HCT116 (cell line): ENCODE measurements around the gene ARHGEF19. TPM values are rescaled to one million over a fixed set of nuclear protein-coding genes. Genes with fewer than 3 reads are reported as not detected.

Experiments
- ATAC-seq: fragments of 200-7000 bp; cut with Tn5 transposase; 2 replicates; pipeline ENCODE4 v1.9.1; 2020; ENCODE audit warnings: mild to moderate bottlenecking, moderate library complexity
- BruUV-seq: library from RNA; stranded (reverse); fragments of 400-500 nt; replicated peaks from 2 replicates; lab custom pipeline; 2021; lab: Mats Ljungman, UMichigan
- CTCF ChIA-PET: fragments of 300-600 bp; sonication (Branson Sonifier 250); formaldehyde crosslinking; loops from one replicate; lab custom pipeline; 2021; ENCODE audit warnings: antibody characterized with exemption; lab: Charles Lee
- POLR2A ChIA-PET: fragments of 300-600, 350-600 bp; sonication (Branson Sonifier 250); formaldehyde crosslinking; loops from one replicate; lab custom pipeline; 2021; ENCODE audit warnings: antibody characterized with exemption; lab: Charles Lee
- RAD21 ChIA-PET, 2 experiments: fragments of 300-600 bp; sonication (Branson Sonifier 250); formaldehyde crosslinking; loops; one replicate each; lab custom pipeline; 2023; ENCODE audit warnings: low total read pairs in 2 of 2; ENCODE audit not compliant: uncharacterized antibody in 2 of 2, unreplicated experiment in 2 of 2, low non-redundant PET in 1 of 2; lab: Charles Lee
- DNase-seq: peaks from one replicate; pipeline ENCODE4 v3.0.0-alpha.2; 2010; ENCODE audit warnings: low read depth, low spot score
- H2AFZ ChIP-seq: fragments of 200-600 bp; shearing (Covaris generic), sonication (generic); 2 replicates; pipeline ENCODE4 v1.6.1; 2017; ENCODE audit warnings: low read depth, mixed run types, mixed read lengths, antibody characterized with exemption, low read length; ENCODE audit not compliant: poor library complexity, severe bottlenecking
- H3K27ac ChIP-seq: 2 replicates; pipeline ENCODE4 v1.5.1; 2012; ENCODE audit warnings: low read depth, low read length
- H3K27me3 ChIP-seq: fragments of 200-600 bp; sonication (generic); 2 replicates; pipeline ENCODE4 v1.6.1; 2016; ENCODE audit warnings: mixed run types, low read length, mixed read lengths; ENCODE audit not compliant: insufficient read depth
- H3K36me3 ChIP-seq, 2 experiments: fragments of 200-500 bp in 1 of 2; fragments of 200-600 bp in 1 of 2; sonication (Bioruptor generic) in 1 of 2; sonication (generic) in 1 of 2; 2 replicates each; pipeline versions ENCODE4 v1.5.1 to v1.6.1; 2014 to 2016; ENCODE audit warnings: low read length in 2 of 2, inconsistent platforms in 1 of 2, mixed read lengths in 1 of 2, mixed run types in 1 of 2; ENCODE audit not compliant: insufficient read depth in 2 of 2, control insufficient read depth in 1 of 2
- H3K4me1 ChIP-seq, 2 experiments: fragments of 200-600 bp in 1 of 2; sonication (generic) in 1 of 2; 2 replicates each; pipeline versions ENCODE4 v1.5.1 to v1.6.1; 2012 to 2017; ENCODE audit warnings: low read length in 2 of 2, inconsistent platforms in 1 of 2, mild to moderate bottlenecking in 1 of 2, mixed read lengths in 1 of 2, mixed run types in 1 of 2, moderate library complexity in 1 of 2; ENCODE audit not compliant: insufficient read depth in 2 of 2, control insufficient read depth in 1 of 2
- H3K4me2 ChIP-seq: fragments of 200-600 bp; sonication (generic); 2 replicates; pipeline ENCODE4 v1.6.1; 2017; ENCODE audit warnings: mixed run types, low read length, mixed read lengths
- H3K4me3 ChIP-seq, 2 experiments: fragments of 200-600 bp in 1 of 2; sonication (generic) in 1 of 2; replicated peaks in 1 of 2; 2 replicates each; pipeline ENCODE4 v1.5.1; 2011 to 2016; ENCODE audit warnings: low read length in 2 of 2, control low read depth in 1 of 2, low read depth in 1 of 2, mild to moderate bottlenecking in 1 of 2, mixed read lengths in 1 of 2, mixed run types in 1 of 2
- H3K79me2 ChIP-seq: fragments of 200-600 bp; sonication (generic); 2 replicates; pipeline ENCODE4 v1.6.1; 2017; ENCODE audit warnings: mild to moderate bottlenecking, mixed run types, low read length, moderate library complexity, mixed read lengths; ENCODE audit not compliant: insufficient read depth
- H3K9ac ChIP-seq: fragments of 200-600 bp; sonication (generic); 2 replicates; pipeline ENCODE4 v1.6.1; 2016; ENCODE audit warnings: low read length, mixed read lengths
- H3K9me2 ChIP-seq: fragments of 200-600 bp; sonication (generic), shearing (Covaris generic); 2 replicates; pipeline ENCODE4 v1.6.1; 2017; ENCODE audit warnings: mixed run types, mild to moderate bottlenecking, moderate library complexity; ENCODE audit not compliant: insufficient read depth
- H3K9me3 ChIP-seq, 2 experiments: fragments of 200-500 bp in 1 of 2; fragments of 200-600 bp in 1 of 2; sonication (Bioruptor generic) in 1 of 2; sonication (generic) in 1 of 2; 2 replicates each; pipeline ENCODE4 v1.6.1; 2014 to 2017; ENCODE audit warnings: low read length in 2 of 2, mixed read lengths in 2 of 2, inconsistent platforms in 1 of 2, low read depth in 1 of 2, mild to moderate bottlenecking in 1 of 2, mixed run types in 1 of 2, moderate library complexity in 1 of 2; ENCODE audit not compliant: control insufficient read depth in 1 of 2, insufficient read depth in 1 of 2
- H4K20me1 ChIP-seq: fragments of 200-600 bp; sonication (generic), shearing (Covaris generic); 2 replicates; pipeline ENCODE4 v1.6.1; 2017; ENCODE audit warnings: mixed run types, mild to moderate bottlenecking, moderate library complexity; ENCODE audit not compliant: insufficient read depth
- CBX3 ChIP-seq: IDR thresholded peaks from 2 replicates; pipeline ENCODE4 v1.6.1; 2012; ENCODE audit warnings: low read depth
- EZH2 ChIP-seq: fragments of 200-600 bp; sonication (generic); IDR thresholded peaks from 2 replicates; pipeline ENCODE4 v1.6.1; 2017; ENCODE audit warnings: antibody characterized with exemption, mixed run types
- EZH2phosphoT487 ChIP-seq: fragments of 200-600 bp; IDR thresholded peaks from 2 replicates; pipeline ENCODE4 v1.6.1; 2018; ENCODE audit warnings: antibody characterized with exemption, borderline replicate concordance
- FOSL1 ChIP-seq: IDR thresholded peaks from 2 replicates; pipeline ENCODE4 v1.6.1; 2012; ENCODE audit warnings: low read depth
- POLR2A ChIP-seq: IDR thresholded peaks from 2 replicates; pipeline ENCODE4 v1.7.0; 2011; ENCODE audit warnings: borderline replicate concordance; ENCODE audit not compliant: insufficient read depth, insufficient read length; ENCODE audit errors: extremely low read depth
- POLR2AphosphoS5 ChIP-seq: IDR thresholded peaks from 2 replicates; pipeline ENCODE4 v1.6.1; 2011; ENCODE audit warnings: mild to moderate bottlenecking, low read depth, low read length, moderate library complexity
- SIN3A ChIP-seq: IDR thresholded peaks from 2 replicates; pipeline ENCODE4 v1.6.1; 2012; ENCODE audit warnings: low read depth
- SRF ChIP-seq: IDR thresholded peaks from 2 replicates; pipeline ENCODE4 v1.6.1; 2012; ENCODE audit warnings: low read depth
- TCF7L2 ChIP-seq: IDR thresholded peaks from 2 replicates; pipeline ENCODE4 v1.7.0; 2011; ENCODE audit warnings: borderline replicate concordance, inconsistent platforms; ENCODE audit not compliant: insufficient read depth, insufficient read length; ENCODE audit errors: extremely low read depth
- YY1 ChIP-seq: IDR thresholded peaks from 2 replicates; pipeline ENCODE4 v1.6.1; 2011; ENCODE audit warnings: low read length, low read depth, moderate library complexity, mild to moderate bottlenecking; ENCODE audit not compliant: insufficient replicate concordance; ENCODE audit errors: extremely low read depth
- ZNF274 ChIP-seq: fragments of 200-500 bp; sonication (Bioruptor generic); IDR thresholded peaks from 2 replicates; pipeline ENCODE4 v1.6.1; 2014; ENCODE audit warnings: mild to moderate bottlenecking, low read depth, low read length, inconsistent platforms
- intact Hi-C: fragments of 100-400 bp; cut with micrococcal nuclease; formaldehyde crosslinking; loops from 2 replicates; pipeline ENCODE4 v1.10.0; 2022
- total RNA-seq: library from RNA; stranded (reverse); gene quantifications from one replicate; pipeline ENCODE4 v1.2.1, GENCODE V29; 2021; ENCODE audit not compliant: unreplicated experiment
- TF ChIP-seq, protein P1 (sequence below): IDR thresholded peaks from 2 replicates; pipeline ENCODE4 v1.6.1; 2012
- TF ChIP-seq, protein P2 (sequence below): IDR thresholded peaks from 2 replicates; pipeline ENCODE4 v1.6.1; 2012; ENCODE audit warnings: low read depth
- TF ChIP-seq, protein P3 (sequence below): IDR thresholded peaks from 2 replicates; pipeline ENCODE4 v1.6.1; 2011; ENCODE audit warnings: mild to moderate bottlenecking, low read length, moderate library complexity; ENCODE audit not compliant: insufficient replicate concordance; ENCODE audit errors: extremely low read depth
- TF ChIP-seq, protein P4 (sequence below), 3 experiments: fragments of 200-600 bp in 1 of 3; sonication (generic) in 1 of 3; IDR thresholded peaks in 2 of 3; conservative IDR thresholded peaks in 1 of 3; 2 replicates each; pipeline ENCODE4 v1.5.1; 2012 to 2017; ENCODE audit warnings: low read depth in 2 of 3, low read length in 2 of 3, antibody characterized with exemption in 1 of 3, borderline replicate concordance in 1 of 3, control low read depth in 1 of 3, mild to moderate bottlenecking in 1 of 3, mixed read lengths in 1 of 3, mixed run types in 1 of 3, moderate library complexity in 1 of 3; ENCODE audit not compliant: insufficient read depth in 1 of 3

ARHGEF19 gene
- total RNA-seq, 1 experiment from 2014 or later = 59.7 TPM

DNA sequence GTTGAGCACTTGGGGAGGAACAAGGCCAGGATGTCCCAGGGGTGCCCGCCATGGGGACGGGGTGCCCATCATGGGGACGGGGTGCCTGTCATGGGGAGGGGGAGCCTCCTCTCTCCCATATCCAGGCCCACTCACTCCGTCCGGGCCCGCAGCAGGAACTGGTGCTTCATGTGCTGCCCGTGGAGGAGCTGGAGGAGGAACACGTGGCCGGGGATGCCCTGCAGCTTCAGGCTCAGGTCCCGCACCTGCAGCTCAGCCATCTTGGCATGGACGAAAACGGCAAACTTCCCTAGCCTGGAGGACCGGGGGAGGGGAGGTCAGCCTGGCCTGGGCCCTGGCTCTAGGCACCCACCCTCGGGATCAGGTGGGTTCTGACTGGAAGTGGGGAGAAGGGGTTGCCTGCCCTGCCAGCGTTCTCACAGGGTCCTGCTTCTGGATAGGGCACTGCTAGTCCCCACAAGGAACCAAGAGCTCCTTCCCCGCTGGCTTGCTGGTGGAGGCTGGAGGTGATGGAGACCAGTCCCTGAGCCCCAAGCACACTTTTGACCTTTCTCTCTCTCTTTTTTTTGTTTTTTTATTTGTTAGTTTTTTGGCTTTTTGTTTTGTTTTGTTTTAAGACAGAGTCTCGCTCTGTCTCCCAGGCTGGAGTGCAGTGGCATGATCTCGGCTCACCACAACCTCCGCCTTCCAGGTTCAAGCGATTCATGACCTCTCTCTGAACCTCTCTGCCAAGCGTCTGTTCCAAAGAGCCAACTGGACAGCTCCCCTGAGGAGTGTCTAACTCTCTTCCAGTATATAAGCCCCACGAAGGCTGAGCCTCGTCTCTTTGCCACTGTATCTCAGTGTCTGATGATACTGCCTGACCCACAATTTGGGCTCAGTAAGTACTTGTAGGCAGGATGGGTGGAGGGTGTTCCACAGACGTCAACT is 9.9 kb downstream of the ARHGEF19 start:
- no peak overlapping the region for H3K4me2 ChIP-seq
- H3K9ac ChIP-seq = no peak overlapping the region
- H2AFZ ChIP-seq = no peak overlapping the region
- RAD21 ChIA-PET = no interaction called here
- no peak for DNase-seq
- H3K36me3 ChIP-seq = peaks cover 26 to 27% of the 10 kb centered on the region in 2 experiments; a peak in 3 of 4 replicates
- H3K4me1 ChIP-seq = peaks cover 7 to 18% of the 10 kb centered on the region in 2 experiments
- no peak for ATAC-seq
- TF ChIP-seq FOSL1 (no peak), POLR2AphosphoS5 (no peak), SRF (no peak), EZH2 (no peak), CBX3 (no peak), ZNF274 (no peak), TCF7L2 (no peak), YY1 (no peak), SIN3A (no peak), EZH2phosphoT487 (no peak), POLR2A (no peak)
- TF ChIP-seq, protein P1, sequence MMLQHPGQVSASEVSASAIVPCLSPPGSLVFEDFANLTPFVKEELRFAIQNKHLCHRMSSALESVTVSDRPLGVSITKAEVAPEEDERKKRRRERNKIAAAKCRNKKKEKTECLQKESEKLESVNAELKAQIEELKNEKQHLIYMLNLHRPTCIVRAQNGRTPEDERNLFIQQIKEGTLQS = no peak
- TF ChIP-seq, protein P2, sequence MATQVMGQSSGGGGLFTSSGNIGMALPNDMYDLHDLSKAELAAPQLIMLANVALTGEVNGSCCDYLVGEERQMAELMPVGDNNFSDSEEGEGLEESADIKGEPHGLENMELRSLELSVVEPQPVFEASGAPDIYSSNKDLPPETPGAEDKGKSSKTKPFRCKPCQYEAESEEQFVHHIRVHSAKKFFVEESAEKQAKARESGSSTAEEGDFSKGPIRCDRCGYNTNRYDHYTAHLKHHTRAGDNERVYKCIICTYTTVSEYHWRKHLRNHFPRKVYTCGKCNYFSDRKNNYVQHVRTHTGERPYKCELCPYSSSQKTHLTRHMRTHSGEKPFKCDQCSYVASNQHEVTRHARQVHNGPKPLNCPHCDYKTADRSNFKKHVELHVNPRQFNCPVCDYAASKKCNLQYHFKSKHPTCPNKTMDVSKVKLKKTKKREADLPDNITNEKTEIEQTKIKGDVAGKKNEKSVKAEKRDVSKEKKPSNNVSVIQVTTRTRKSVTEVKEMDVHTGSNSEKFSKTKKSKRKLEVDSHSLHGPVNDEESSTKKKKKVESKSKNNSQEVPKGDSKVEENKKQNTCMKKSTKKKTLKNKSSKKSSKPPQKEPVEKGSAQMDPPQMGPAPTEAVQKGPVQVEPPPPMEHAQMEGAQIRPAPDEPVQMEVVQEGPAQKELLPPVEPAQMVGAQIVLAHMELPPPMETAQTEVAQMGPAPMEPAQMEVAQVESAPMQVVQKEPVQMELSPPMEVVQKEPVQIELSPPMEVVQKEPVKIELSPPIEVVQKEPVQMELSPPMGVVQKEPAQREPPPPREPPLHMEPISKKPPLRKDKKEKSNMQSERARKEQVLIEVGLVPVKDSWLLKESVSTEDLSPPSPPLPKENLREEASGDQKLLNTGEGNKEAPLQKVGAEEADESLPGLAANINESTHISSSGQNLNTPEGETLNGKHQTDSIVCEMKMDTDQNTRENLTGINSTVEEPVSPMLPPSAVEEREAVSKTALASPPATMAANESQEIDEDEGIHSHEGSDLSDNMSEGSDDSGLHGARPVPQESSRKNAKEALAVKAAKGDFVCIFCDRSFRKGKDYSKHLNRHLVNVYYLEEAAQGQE = no peak
- TF ChIP-seq, protein P3, sequence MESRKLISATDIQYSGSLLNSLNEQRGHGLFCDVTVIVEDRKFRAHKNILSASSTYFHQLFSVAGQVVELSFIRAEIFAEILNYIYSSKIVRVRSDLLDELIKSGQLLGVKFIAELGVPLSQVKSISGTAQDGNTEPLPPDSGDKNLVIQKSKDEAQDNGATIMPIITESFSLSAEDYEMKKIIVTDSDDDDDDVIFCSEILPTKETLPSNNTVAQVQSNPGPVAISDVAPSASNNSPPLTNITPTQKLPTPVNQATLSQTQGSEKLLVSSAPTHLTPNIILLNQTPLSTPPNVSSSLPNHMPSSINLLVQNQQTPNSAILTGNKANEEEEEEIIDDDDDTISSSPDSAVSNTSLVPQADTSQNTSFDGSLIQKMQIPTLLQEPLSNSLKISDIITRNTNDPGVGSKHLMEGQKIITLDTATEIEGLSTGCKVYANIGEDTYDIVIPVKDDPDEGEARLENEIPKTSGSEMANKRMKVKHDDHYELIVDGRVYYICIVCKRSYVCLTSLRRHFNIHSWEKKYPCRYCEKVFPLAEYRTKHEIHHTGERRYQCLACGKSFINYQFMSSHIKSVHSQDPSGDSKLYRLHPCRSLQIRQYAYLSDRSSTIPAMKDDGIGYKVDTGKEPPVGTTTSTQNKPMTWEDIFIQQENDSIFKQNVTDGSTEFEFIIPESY = no peak
- TF ChIP-seq, protein P4, sequence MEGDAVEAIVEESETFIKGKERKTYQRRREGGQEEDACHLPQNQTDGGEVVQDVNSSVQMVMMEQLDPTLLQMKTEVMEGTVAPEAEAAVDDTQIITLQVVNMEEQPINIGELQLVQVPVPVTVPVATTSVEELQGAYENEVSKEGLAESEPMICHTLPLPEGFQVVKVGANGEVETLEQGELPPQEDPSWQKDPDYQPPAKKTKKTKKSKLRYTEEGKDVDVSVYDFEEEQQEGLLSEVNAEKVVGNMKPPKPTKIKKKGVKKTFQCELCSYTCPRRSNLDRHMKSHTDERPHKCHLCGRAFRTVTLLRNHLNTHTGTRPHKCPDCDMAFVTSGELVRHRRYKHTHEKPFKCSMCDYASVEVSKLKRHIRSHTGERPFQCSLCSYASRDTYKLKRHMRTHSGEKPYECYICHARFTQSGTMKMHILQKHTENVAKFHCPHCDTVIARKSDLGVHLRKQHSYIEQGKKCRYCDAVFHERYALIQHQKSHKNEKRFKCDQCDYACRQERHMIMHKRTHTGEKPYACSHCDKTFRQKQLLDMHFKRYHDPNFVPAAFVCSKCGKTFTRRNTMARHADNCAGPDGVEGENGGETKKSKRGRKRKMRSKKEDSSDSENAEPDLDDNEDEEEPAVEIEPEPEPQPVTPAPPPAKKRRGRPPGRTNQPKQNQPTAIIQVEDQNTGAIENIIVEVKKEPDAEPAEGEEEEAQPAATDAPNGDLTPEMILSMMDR (IDR thresholded peaks at IDR 0.05 in 2 of 3, conservative IDR thresholded peaks at IDR 0.05 in 1 of 3; ENCODE audit: borderline replicate concordance in 1 of 3, insufficient read depth in 1 of 3, low read depth in 2 of 3, low read length in 2 of 3) = no peak
- BruUV-seq = no TSS peak
- POLR2A ChIA-PET = no interaction called here
- H3K4me3 ChIP-seq = no peak overlapping the region
- CTCF ChIA-PET = no interaction called here
- intact Hi-C loops = no loop called here
- peaks cover 9% of the 10 kb centered on the region; the same call in 1 of the 2 replicates for H3K79me2 ChIP-seq
- no peaks in the 10 kb centered on the region for H4K20me1 ChIP-seq
- no peak overlapping the region for H3K27ac ChIP-seq
- no peaks in the 10 kb centered on the region for H3K27me3 ChIP-seq
- no peaks in the 10 kb centered on the region for H3K9me3 ChIP-seq
- no peaks in the 10 kb centered on the region for H3K9me2 ChIP-seq
